GM12872 (cell line): ENCODE measurements around the gene PTH1R.

Experiments
- TF ChIP-seq, protein P1 (sequence below): IDR thresholded peaks from 3 replicates; pipeline ENCODE4 v1.5.1; 2011; ENCODE audit warnings: low read depth, mild to moderate bottlenecking, low read length, moderate library complexity; ENCODE audit not compliant: insufficient read depth

PTH1R gene

DNA sequence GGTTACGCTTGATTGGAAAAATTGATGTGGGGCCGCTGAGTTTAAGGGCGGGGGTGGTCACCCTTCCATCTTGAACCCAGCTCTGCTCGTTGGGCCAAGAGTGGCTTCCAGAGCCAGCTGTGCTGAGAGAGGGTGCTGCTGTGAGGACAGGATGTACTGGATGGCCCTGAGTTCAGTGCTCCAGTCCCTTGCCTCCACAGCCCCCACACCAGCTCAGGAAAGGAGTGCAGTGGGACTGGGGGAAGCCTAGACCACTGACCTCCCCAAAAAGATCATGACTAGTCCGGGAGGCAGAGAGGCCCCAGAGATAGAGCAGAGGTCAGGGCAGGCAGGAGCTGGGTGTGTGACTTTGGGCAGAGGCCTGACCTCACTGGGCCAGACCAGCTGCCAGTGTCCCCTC, 4.0 kb upstream of the PTH1R start:
- TF ChIP-seq, protein P1, sequence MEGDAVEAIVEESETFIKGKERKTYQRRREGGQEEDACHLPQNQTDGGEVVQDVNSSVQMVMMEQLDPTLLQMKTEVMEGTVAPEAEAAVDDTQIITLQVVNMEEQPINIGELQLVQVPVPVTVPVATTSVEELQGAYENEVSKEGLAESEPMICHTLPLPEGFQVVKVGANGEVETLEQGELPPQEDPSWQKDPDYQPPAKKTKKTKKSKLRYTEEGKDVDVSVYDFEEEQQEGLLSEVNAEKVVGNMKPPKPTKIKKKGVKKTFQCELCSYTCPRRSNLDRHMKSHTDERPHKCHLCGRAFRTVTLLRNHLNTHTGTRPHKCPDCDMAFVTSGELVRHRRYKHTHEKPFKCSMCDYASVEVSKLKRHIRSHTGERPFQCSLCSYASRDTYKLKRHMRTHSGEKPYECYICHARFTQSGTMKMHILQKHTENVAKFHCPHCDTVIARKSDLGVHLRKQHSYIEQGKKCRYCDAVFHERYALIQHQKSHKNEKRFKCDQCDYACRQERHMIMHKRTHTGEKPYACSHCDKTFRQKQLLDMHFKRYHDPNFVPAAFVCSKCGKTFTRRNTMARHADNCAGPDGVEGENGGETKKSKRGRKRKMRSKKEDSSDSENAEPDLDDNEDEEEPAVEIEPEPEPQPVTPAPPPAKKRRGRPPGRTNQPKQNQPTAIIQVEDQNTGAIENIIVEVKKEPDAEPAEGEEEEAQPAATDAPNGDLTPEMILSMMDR, result no peak

DNA sequence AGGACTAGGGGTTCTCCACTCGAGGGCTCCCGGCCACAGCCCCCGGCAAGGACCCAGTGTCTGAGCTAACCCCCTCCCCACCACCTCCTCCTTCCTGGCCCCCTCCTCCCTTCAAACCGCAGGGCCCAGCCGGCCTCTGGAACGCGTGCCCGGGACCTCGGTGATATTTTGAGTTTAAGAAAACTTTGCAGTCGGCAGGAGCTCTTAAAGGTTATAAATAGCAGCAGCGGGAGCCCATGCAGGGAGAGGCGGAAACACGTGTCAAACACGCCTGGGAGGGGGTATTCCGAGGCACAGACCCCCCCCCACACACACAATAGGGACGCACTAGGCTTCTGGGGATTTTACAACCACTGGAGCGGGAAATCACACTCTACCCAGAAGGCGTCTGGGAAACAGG, 3.1 kb upstream of the PTH1R start:
- TF ChIP-seq, protein P1, result no peak

DNA sequence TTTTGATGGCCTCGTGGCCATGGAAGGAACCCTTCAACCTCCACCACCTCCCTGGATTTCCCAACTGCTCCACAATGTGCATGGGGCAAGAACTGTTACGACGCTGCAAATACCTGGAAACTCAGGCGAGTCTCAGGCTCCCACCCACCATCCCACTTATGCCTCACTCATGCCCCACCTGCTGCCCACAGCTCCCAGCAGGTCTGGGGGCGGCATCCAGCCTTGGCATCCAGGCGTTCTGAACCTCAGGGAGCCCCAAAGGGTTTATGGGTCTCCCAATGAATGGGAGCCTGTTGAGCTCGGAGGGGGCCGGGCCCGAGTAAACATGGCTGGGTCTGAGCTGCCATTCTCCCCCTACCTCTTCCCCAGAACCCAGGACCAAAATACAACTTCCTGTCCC, 2.0 kb upstream of the PTH1R start:
- TF ChIP-seq, protein P1, result no peak

DNA sequence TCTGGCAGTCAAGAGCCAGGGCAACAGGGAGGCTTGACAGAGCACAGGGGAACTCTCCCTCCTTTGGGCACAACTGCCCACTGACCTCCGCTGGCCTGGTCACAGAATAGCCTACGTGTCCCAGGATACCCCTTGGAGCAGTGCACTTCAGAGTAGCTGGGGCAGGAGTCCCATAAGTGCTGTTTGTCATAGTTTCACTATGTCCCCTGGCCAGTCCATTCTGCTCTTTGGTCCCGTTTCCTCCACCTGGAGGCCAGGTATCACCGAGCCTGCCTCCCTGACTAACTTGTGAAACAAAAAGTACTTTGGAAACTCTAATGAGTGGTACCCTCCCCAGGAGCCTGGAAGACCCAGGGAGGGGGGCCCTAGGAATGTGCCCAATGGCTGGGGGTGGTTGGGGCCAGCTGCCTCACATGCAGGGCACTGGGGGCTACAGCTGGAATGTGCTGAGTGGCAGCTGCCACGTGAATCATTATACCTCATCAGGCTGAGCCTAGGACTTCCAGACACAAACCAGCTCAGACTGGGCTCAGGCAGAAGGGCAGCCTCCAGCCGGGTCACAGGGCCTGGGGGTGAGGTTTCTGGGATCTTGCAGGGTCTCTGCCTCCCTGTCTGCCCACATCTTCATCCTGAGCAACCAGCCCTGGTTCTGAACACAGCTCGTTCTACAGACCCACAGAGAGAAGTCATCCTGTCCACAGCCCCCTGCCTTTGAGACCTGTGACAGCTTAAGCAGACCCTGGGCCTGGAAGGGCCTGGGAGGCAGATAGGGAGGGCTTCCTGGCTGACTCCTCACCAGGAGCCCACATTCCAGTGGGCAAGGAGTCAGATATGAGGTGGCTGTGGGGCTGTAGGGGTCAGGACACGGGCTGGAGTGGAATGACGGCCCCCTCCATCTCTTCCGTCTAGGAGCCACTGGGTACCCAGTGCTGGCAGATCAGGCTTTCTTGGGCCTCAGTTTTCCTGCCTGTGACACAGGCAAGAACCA, 914 bp upstream of the PTH1R start:
- TF ChIP-seq, protein P1, result no peak

DNA sequence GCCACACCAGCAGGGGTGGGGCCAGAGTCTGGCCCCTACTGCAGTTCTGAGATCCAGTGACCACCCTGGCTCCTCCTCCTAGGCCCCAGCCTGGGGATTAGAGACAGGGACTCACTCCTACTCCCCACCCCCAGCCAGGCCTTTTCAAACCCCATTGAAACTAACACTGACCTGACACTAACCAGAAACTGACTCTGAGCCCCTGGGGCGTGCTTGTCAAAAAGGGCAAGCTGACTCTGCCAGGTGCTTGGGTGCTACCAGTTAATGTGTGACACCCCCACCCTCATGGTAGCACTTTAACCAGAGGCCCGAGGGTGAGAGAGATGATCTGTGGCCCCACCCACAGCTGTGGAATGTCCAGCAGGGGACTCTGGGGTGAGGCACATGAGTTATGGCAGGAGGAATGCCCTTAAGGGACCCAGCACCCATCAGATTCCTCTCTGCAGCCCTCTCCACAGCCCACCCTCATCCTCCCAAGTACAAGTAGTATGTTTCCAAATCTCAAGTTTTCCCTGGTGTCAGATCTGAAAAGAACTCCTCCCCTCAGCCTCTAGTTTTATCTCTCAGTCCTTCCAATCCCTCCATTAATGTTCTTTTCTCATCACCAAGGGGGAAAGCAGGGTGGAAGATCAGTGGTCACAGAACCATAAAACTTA, 1.4 kb downstream of the PTH1R start:
- TF ChIP-seq, protein P1, result no peak

DNA sequence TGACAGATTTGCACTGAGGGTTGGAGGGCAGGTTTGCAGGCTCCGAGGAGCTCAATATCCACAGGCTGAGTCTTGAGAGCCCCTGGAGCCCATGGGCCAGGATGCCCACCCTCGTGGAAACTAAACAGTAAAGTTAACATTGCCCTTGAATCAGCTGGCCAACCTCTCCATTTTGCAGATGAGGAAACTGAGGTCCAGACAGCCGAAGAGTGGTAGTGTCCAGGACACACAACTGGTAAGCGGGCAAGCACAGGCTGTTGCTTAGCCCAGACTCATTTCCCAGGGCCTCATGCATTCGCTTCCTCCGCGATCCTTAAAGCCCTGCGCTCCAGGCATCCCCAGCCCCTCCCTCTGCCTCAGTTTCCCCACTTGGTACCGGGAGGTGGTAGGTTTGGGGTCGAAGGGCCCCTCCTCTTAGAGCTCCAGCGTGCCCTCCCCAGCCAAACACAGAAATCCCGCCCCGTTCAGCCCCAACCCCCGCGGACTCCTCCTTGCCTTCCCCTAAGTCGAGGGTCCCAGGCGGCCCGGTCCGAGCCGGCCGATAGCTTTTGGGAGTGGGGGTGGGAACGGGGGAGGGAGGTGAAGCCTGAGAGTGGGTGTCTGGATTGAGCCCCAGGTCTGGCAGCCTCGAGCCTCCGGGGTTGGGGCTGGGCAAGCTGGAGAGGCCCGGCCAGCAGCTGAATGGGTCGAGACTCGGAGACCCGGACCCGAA, 3.5 kb downstream of the PTH1R start:
- TF ChIP-seq, protein P1, result no peak
